RWPE2 (cell line): ENCODE measurements around the gene PDE11A.
A peak's percentile ranks its signal among the peaks of the same experiment; 100 is the strongest.
"Not testable (repeated sequence)": the region's sequence is repeated elsewhere in the genome, so short reads cannot be mapped to it uniquely, and the experiment has no call there.

Experiments used
- ATAC-seq: fragments of 200-7000 bp; cut with Tn5 transposase; 3 replicates; pipeline ENCODE4 v1.9.1; 2021; ENCODE audit warnings: low read depth
- DNase-seq: peaks from one replicate; pipeline ENCODE4 v3.0.0-alpha.2; 2020; ENCODE audit warnings: low spot score
- H3K27ac ChIP-seq: fragments of 450-650 bp; 2 replicates; pipeline ENCODE4 v1.5.1; 2017; ENCODE audit warnings: mild to moderate bottlenecking; ENCODE audit not compliant: poor library complexity, severe bottlenecking
- H3K27me3 ChIP-seq: fragments of 250-450 bp; sonication (Bioruptor Pico); 2 replicates; pipeline ENCODE4 v1.5.1; 2021; ENCODE audit warnings: mild to moderate bottlenecking, moderate library complexity; ENCODE audit not compliant: insufficient read depth, poor library complexity, severe bottlenecking
- H3K36me3 ChIP-seq: fragments of 250-450 bp; sonication (Bioruptor Pico); 2 replicates; pipeline ENCODE4 v1.5.1; 2020; ENCODE audit warnings: low read depth, mild to moderate bottlenecking, moderate library complexity
- H3K4me1 ChIP-seq: fragments of 250-450 bp; sonication (Bioruptor Pico); 2 replicates; pipeline ENCODE4 v1.5.1; 2021; ENCODE audit warnings: mild to moderate bottlenecking, moderate library complexity; ENCODE audit not compliant: insufficient read depth, poor library complexity, severe bottlenecking
- H3K4me3 ChIP-seq: fragments of 250-450 bp; sonication (Bioruptor Pico); 2 replicates; pipeline ENCODE4 v1.5.1; 2021; ENCODE audit warnings: mild to moderate bottlenecking, moderate library complexity; ENCODE audit not compliant: severe bottlenecking
- H3K9me3 ChIP-seq: fragments of 250-450 bp; sonication (Bioruptor Pico); 2 replicates; pipeline ENCODE4 v1.5.1; 2021; ENCODE audit warnings: mild to moderate bottlenecking, moderate library complexity; ENCODE audit not compliant: severe bottlenecking
- CTCF ChIP-seq: fragments of 450-650 bp; IDR thresholded peaks from one replicate; pipeline ENCODE4 v1.5.1; 2017; ENCODE audit warnings: mild to moderate bottlenecking, moderate library complexity; ENCODE audit not compliant: poor library complexity, severe bottlenecking

PDE11A gene

DNA sequence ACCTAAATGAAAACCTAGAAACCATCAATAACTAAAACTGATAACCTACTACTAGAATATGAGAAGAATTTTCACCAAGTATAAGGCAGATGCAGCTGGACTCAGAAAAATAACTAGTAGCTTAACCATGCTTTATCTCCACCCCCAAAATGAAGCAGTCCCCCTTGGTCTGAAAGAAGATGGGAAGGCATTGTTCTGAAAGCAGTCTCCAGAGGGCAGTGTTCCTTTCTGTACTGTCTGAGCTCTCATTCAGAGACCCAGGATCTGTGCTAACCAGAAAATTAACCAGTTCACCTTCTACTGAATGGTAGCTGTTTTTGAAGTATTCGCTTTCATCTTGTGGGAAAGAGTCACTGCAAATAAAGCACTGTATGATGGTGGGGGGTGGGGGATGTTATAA lies 273.0 kb downstream of the PDE11A start:
- Histone ChIP-seq H3K27ac (no peak overlapping the region), H3K9me3 (no peaks in the 10 kb centered on the region), H3K4me3 (no peak overlapping the region), H3K27me3 (no peaks in the 10 kb centered on the region), H3K36me3 (no peaks in the 10 kb centered on the region), H3K4me1 (no peaks in the 10 kb centered on the region)
- ATAC-seq (peak; percentile 65), DNase-seq (no peak)
- peak; percentile 46 for TF ChIP-seq CTCF

DNA sequence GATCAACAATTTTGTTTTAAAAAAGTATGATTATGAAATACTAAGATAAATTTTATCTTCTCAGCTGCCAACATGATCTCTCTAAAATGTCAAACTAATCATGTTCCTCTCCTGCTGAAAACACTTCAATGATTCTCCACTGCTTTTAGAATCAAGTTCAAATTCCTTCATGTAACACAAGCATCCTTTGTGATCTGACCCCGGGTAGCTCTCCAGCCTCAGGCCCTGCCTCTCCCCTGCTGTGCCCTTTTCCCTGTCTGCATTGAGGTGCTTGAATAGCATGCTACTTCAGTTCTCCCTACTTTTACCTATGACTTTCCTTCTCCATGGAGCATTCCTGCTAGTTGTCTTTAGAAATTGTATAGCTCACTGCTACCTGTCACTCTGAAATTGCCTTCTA lies 274.8 kb downstream of the PDE11A start:
- Histone ChIP-seq H3K9me3 (no peaks in the 10 kb centered on the region), H3K36me3 (no peaks in the 10 kb centered on the region), H3K4me1 (no peaks in the 10 kb centered on the region), H3K27me3 (no peaks in the 10 kb centered on the region), H3K27ac (no peak overlapping the region), H3K4me3 (no peak overlapping the region)
- ATAC-seq (no peak), DNase-seq (no peak)
- TF ChIP-seq CTCF = no peak

GRCh38 chr2:177796654-177797415 lies 275.7 kb downstream of the PDE11A start:
- Histone ChIP-seq H3K27me3 (no peaks in the 10 kb centered on the region), H3K9me3 (no peaks in the 10 kb centered on the region), H3K4me3 (no peak overlapping the region), H3K27ac (no peak overlapping the region), H3K36me3 (no peaks in the 10 kb centered on the region), H3K4me1 (no peaks in the 10 kb centered on the region)
- DNase-seq (no peak), ATAC-seq (no peak)
- no peak for TF ChIP-seq CTCF

- Histone ChIP-seq H3K27ac (no peak overlapping the region), H3K4me3 (no peak overlapping the region), H3K27me3 (no peaks in the 10 kb centered on the region), H3K9me3 (no peaks in the 10 kb centered on the region), H3K36me3 (no peaks in the 10 kb centered on the region), H3K4me1 (no peaks in the 10 kb centered on the region)
- DNase-seq = no peak
- no peak for ATAC-seq
- no peak for TF ChIP-seq CTCF
These were observed 276.6 kb downstream of the PDE11A start for GRCh38 chr2:177796011-177796410.

DNA sequence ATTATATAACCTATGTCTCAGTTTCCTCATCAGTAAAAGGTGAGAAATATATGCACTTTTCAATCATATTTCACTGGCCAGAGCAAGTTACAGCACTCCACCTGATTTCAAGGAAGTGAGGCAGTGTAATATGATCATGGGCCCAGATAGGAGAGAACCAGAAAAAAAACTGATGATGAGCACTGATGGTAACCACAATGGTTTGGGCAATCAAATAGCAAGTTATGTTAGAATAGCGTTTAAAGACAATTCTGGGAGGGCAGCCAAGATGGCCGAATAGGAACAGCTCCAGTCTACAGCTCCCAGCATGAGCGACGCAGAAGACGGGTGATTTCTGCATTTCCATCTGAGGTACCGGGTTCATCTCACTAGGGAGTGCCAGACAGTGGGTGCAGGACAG lies 287.4 kb downstream of the PDE11A start:
- H3K9me3 ChIP-seq, DNase-seq, H3K4me3 ChIP-seq, H3K36me3 ChIP-seq, H3K27me3 ChIP-seq: not testable (repeated sequence)
- Histone ChIP-seq H3K27ac (peak overlapping the region; percentile 31), H3K4me1 (peaks cover 19% of the 10 kb centered on the region)
- peak; percentile 70 for ATAC-seq
